ENCODE data around the gene CHST4. TPM values are rescaled to one million over a fixed set of nuclear protein-coding genes. Genes with fewer than 3 reads are reported as not detected.
A peak's percentile ranks its signal among the peaks of the same experiment; 100 is the strongest.
"Not testable (repeated sequence)": the region's sequence is repeated elsewhere in the genome, so short reads cannot be mapped to it uniquely, and the experiment has no call there.

CHST4 gene
- polyA plus RNA-seq, 2 of the 4 experiments (the other 2 are of a cell fraction) = 0.04 to 0.08 TPM

- ChIA-PET CTCF (interaction anchor here (1.4 to 7.5 kb wide), 6 partner anchors 16 to 112 kb away, joined by 3 to 118 read pairs (median 16); partner anchors contain the start of gene ZNF23), POLR2A (no interaction called here)
- no peaks in the 10 kb centered on the region for H3K9me3 ChIP-seq
- H3K4me1 ChIP-seq = no peaks in the 10 kb centered on the region
- no peak overlapping the region for H3K4me3 ChIP-seq
- FAIRE-seq = no peak
- no peak for DNase-seq (ENCODE audit: low read depth in 1 of 2, low spot score in 1 of 2)
- no peak overlapping the region for H3K27ac ChIP-seq
- TF ChIP-seq BHLHE40 (IDR thresholded peaks at IDR 0.05; ENCODE audit: low read depth, low read length) (no peak), EP300 (IDR thresholded peaks at IDR 0.05) (no peak), MAFK (IDR thresholded peaks at IDR 0.05; ENCODE audit: partially characterized antibody) (no peak), SMC3 (IDR thresholded peaks at IDR 0.05) (no peak)
- ATAC-seq = no peak
- 54% methylated on average over 3 of the region's 3 CpGs for WGBS (ENCODE audit: missing lambda C conversion rate)
- no peak overlapping the region for H3K4me2 ChIP-seq
These were observed 28.2 kb upstream of the CHST4 start for GRCh38 chr16:71498031-71498430.

- no peak overlapping the region for H3K27ac ChIP-seq
- peak; percentile 13 for FAIRE-seq
- ATAC-seq = peak; percentile 75 to 90
- POLR2A ChIA-PET = interaction anchor here (0.8 kb wide), 1 partner anchor 87 kb away, joined by 3 read pairs; no protein-coding TSS in a partner anchor
- 0% methylated on average over 3 of the region's 3 CpGs for WGBS (ENCODE audit: missing lambda C conversion rate)
- DNase-seq (ENCODE audit: low read depth in 1 of 2, low spot score in 1 of 2) = peak; percentile 65 to 67
- H3K4me1 ChIP-seq = 0 out of 3 replicates have a peak, but pooled peaks cover under 1% of the 10 kb centered on the region
- TF ChIP-seq EHMT2 (IDR thresholded peaks at IDR 0.05; ENCODE audit: low read depth) (no peak), RAD21 (conservative IDR thresholded peaks at IDR 0.05 in 1 of 2, IDR thresholded peaks at IDR 0.05 in 1 of 2) (peak; percentile 82 to 88), ZFP36 (IDR thresholded peaks at IDR 0.05; ENCODE audit: borderline replicate concordance, partially characterized antibody) (no peak), ATOH8 (CRISPR knock-in tag; IDR thresholded peaks at IDR 0.05; ENCODE audit: low read depth) (no peak), SMC3 (IDR thresholded peaks at IDR 0.05) (peak; percentile 70), ELK1 (IDR thresholded peaks at IDR 0.05; ENCODE audit: low read depth, low read length) (no peak), CTCF (IDR thresholded peaks at IDR 0.05) (peak; percentile 84)
- no peaks in the 10 kb centered on the region for H3K9me3 ChIP-seq
- no peak overlapping the region for H3K4me2 ChIP-seq
- H3K4me3 ChIP-seq = no peak overlapping the region
- CTCF ChIA-PET = interaction anchor here (0.7 to 7.5 kb wide), 35 partner anchors 9 to 695 kb away, joined by 3 to 118 read pairs (median 4); partner anchors contain the start of gene ZNF19
These were observed 26.4 kb upstream of the CHST4 start for GRCh38 chr16:71499775-71500364.

- TF ChIP-seq NPAS2 (CRISPR knock-in tag; IDR thresholded peaks at IDR 0.05; ENCODE audit: borderline replicate concordance) = no peak
- ChIA-PET POLR2A (no interaction called here), CTCF (interaction anchor here (1.0 to 7.5 kb wide), 10 partner anchors 10 to 142 kb away, joined by 3 to 118 read pairs (median 14); partner anchors contain the start of gene ZNF19)
- Histone ChIP-seq H3K4me3 (no peak overlapping the region), H3K9me3 (no peaks in the 10 kb centered on the region), H3K4me2 (no peak overlapping the region), H3K4me1 (peaks cover 7% of the 10 kb centered on the region; the same call in 1 of the 3 replicates), H3K27ac (no peak overlapping the region)
- peak; percentile 57 to 61; a peak in 3 of 6 replicates for ATAC-seq
- no peak for DNase-seq (ENCODE audit: low read depth in 1 of 2, low spot score in 1 of 2)
- FAIRE-seq = no peak
- WGBS (ENCODE audit: missing lambda C conversion rate) = 44% methylated on average over 2 of the region's 2 CpGs
These were observed 25.3 kb upstream of the CHST4 start for GRCh38 chr16:71500964-71501363.

GRCh38 chr16:71501547-71501946 is 24.7 kb upstream of the CHST4 start:
- no peaks in the 10 kb centered on the region for H3K9me3 ChIP-seq
- ATAC-seq = peak; percentile 34 to 36; a peak in 3 of 6 replicates
- 2% methylated on average over 3 of the region's 3 CpGs for WGBS (ENCODE audit: missing lambda C conversion rate)
- CTCF ChIA-PET = interaction anchor here (0.6 to 7.5 kb wide), 10 partner anchors 11 to 794 kb away, joined by 3 to 118 read pairs (median 8); partner anchors contain the start of gene ZNF19
- no peak overlapping the region for H3K4me2 ChIP-seq
- no peak overlapping the region for H3K27ac ChIP-seq
- FAIRE-seq = no peak
- H3K4me1 ChIP-seq = peaks cover 7% of the 10 kb centered on the region; the same call in 1 of the 3 replicates
- POLR2A ChIA-PET = no interaction called here
- no peak overlapping the region for H3K4me3 ChIP-seq
- no peak for DNase-seq (ENCODE audit: low read depth in 1 of 2, low spot score in 1 of 2)
- TF ChIP-seq NR3C1 (IDR thresholded peaks at IDR 0.05) (no peak), BCL3 (IDR thresholded peaks at IDR 0.05) (no peak), MAFK (IDR thresholded peaks at IDR 0.05; ENCODE audit: partially characterized antibody) (no peak), CEBPB (IDR thresholded peaks at IDR 0.05) (no peak)

- H3K9me3 ChIP-seq; H3K4me2 ChIP-seq; FAIRE-seq; POLR2A ChIA-PET; H3K4me1 ChIP-seq; H3K4me3 ChIP-seq; DNase-seq (ENCODE audit: low read depth in 1 of 2, low spot score in 1 of 2); CTCF ChIA-PET; ATAC-seq; H3K27ac ChIP-seq: not testable (repeated sequence)
- WGBS (ENCODE audit: missing lambda C conversion rate) = 37% methylated on average over 7 of the region's 7 CpGs
These were observed 22.2 kb upstream of the CHST4 start for GRCh38 chr16:71504051-71504450.

Data from A549 (cell line).